ENCODE data around the gene GABARAP. TPM values are rescaled to one million over a fixed set of nuclear protein-coding genes. Genes with fewer than 3 reads are reported as not detected.
A peak's percentile ranks its signal among the peaks of the same experiment; 100 is the strongest.

The GABARAP gene
- total and polyA plus RNA-seq, 2 donors (not counting 1 experiment from before 2014, with no cell fraction given): 323 to 371 TPM

GRCh38 chr17:7237266-7237760 is 4.9 kb downstream of the GABARAP start:
- peak overlapping the region in 4 of 5 experiments; percentile 74 to 97 (median 80) for H3K4me3 ChIP-seq (ENCODE audit: control extremely low read depth in 1 of 5, extremely low read depth in 1 of 5, insufficient read depth in 1 of 5, low read depth in 2 of 5, low read length in 4 of 5)
- peaks cover 60% of the 10 kb centered on the region for H3K79me2 ChIP-seq (ENCODE audit: control insufficient read depth, insufficient read depth, low read length)
- Mint-ChIP-seq H3K9me3 (ENCODE audit: insufficient read depth) (no peaks in the 10 kb centered on the region), H3K4me3 (peak overlapping the region; percentile 86), H3K27me3 (no peaks in the 10 kb centered on the region), H3K4me1 (peaks cover 65% of the 10 kb centered on the region), H3K27ac (peak overlapping the region; percentile 83)
- no peak for TF ChIP-seq CTCF (IDR thresholded peaks at IDR 0.05)
- no peak for TF ChIP-seq EZH2 (IDR thresholded peaks at IDR 0.05; ENCODE audit: borderline replicate concordance, insufficient read depth, low read depth, low read length, poor library complexity, severe bottlenecking)
- ChIA-PET POLR2A (interaction anchor here (0.6 to 13.1 kb wide), 4 partner anchors 13 to 1659 kb away, joined by 3 to 157 read pairs (median 16); partner anchors contain the start of genes ACADVL, CTDNEP1, DLG4 and ELP5), CTCF (interaction anchor here (0.9 kb wide), 1 partner anchor 17 kb away, joined by 3 read pairs; no protein-coding TSS in a partner anchor)
- H3K4me1 ChIP-seq (ENCODE audit: control insufficient read depth in 2 of 2, insufficient read depth in 2 of 2, low read length in 2 of 2): peaks cover 50 to 60% of the 10 kb centered on the region in 2 donors
- H3K36me3 ChIP-seq (replicated peaks in 1 of 2; ENCODE audit: control extremely low read depth in 1 of 2, control insufficient read depth in 1 of 2, extremely low read depth in 1 of 2, insufficient read depth in 2 of 2, low read length in 1 of 2): peaks cover 0 to 25% of the 10 kb centered on the region in 2 experiments
- peak overlapping the region; percentile 94 for H3K9ac ChIP-seq (ENCODE audit: low read length)
- H3K4me2 ChIP-seq (replicated peaks; ENCODE audit: low read depth, low read length, poor library complexity, severe bottlenecking): peak overlapping the region; percentile 79
- intact Hi-C loops (cut with micrococcal nuclease): loop anchor here (5.0 kb wide), 1 partner anchor 325 kb away; the partner anchor contains the start of gene SENP3
- H3K27ac ChIP-seq (ENCODE audit: low read length in 2 of 2): peak overlapping the region; percentile 55 to 82
- DNase-seq: no peak
- no peaks in the 10 kb centered on the region for H3K27me3 ChIP-seq (replicated peaks in 1 of 4; ENCODE audit: control extremely low read depth in 1 of 4, control insufficient read depth in 3 of 4, insufficient read depth in 4 of 4, low read length in 3 of 4)
- peaks cover 26% of the 10 kb centered on the region for H4K20me1 ChIP-seq (ENCODE audit: control insufficient read depth, insufficient read depth, low read length, poor library complexity, severe bottlenecking)
- no peaks in the 10 kb centered on the region for H3K9me3 ChIP-seq (ENCODE audit: control extremely low read depth in 1 of 3, control insufficient read depth in 2 of 3, insufficient read depth in 1 of 3, low read length in 2 of 3)
- ATAC-seq (ENCODE audit: low read depth): no peak
- 29% methylated on average over 4 of the region's 6 CpGs for WGBS (ENCODE audit: insufficient coverage)
- no peak overlapping the region for H2AFZ ChIP-seq (ENCODE audit: insufficient read depth, low read depth, low read length, poor library complexity, severe bottlenecking)

GRCh38 chr17:7236808-7237207 is 5.4 kb downstream of the GABARAP start:
- peaks cover 66% of the 10 kb centered on the region for H3K4me1 Mint-ChIP-seq
- no peak overlapping the region for H3K4me3 ChIP-seq (ENCODE audit: control extremely low read depth in 1 of 5, extremely low read depth in 1 of 5, insufficient read depth in 1 of 5, low read depth in 2 of 5, low read length in 4 of 5)
- H3K27me3 ChIP-seq (replicated peaks in 1 of 4; ENCODE audit: control extremely low read depth in 1 of 4, control insufficient read depth in 3 of 4, insufficient read depth in 4 of 4, low read length in 3 of 4): no peaks in the 10 kb centered on the region
- intact Hi-C loops (cut with micrococcal nuclease): loop anchor here (5.0 kb wide), 1 partner anchor 325 kb away; the partner anchor contains the start of gene SENP3
- peak overlapping the region in 1 of 2 donors; percentile 82 for H3K27ac ChIP-seq (ENCODE audit: low read length in 2 of 2)
- no peak overlapping the region for H2AFZ ChIP-seq (ENCODE audit: insufficient read depth, low read depth, low read length, poor library complexity, severe bottlenecking)
- peak overlapping the region; percentile 83 for H3K27ac Mint-ChIP-seq
- peaks cover 0 to 25% of the 10 kb centered on the region in 2 experiments for H3K36me3 ChIP-seq (replicated peaks in 1 of 2; ENCODE audit: control extremely low read depth in 1 of 2, control insufficient read depth in 1 of 2, extremely low read depth in 1 of 2, insufficient read depth in 2 of 2, low read length in 1 of 2)
- H3K4me3 Mint-ChIP-seq: peak overlapping the region; percentile 86
- TF ChIP-seq CTCF (IDR thresholded peaks at IDR 0.05): no peak
- no peak for TF ChIP-seq EZH2 (IDR thresholded peaks at IDR 0.05; ENCODE audit: borderline replicate concordance, insufficient read depth, low read depth, low read length, poor library complexity, severe bottlenecking)
- H4K20me1 ChIP-seq (ENCODE audit: control insufficient read depth, insufficient read depth, low read length, poor library complexity, severe bottlenecking): peaks cover 27% of the 10 kb centered on the region
- ChIA-PET CTCF (interaction anchor here (0.7 to 1.1 kb wide), 3 partner anchors 16 to 637 kb away, joined by 3 read pairs; partner anchors contain the start of genes ACADVL and DLG4), POLR2A (interaction anchor here (0.6 to 13.1 kb wide), 3 partner anchors 14 to 225 kb away, joined by 3 to 157 read pairs (median 4); partner anchors contain the start of genes ACADVL and DLG4)
- no peaks in the 10 kb centered on the region for H3K9me3 Mint-ChIP-seq (ENCODE audit: insufficient read depth)
- no peaks in the 10 kb centered on the region for H3K9me3 ChIP-seq (ENCODE audit: control extremely low read depth in 1 of 3, control insufficient read depth in 2 of 3, insufficient read depth in 1 of 3, low read length in 2 of 3)
- DNase-seq (no peak), ATAC-seq (ENCODE audit: low read depth) (no peak)
- no peak overlapping the region for H3K4me2 ChIP-seq (replicated peaks; ENCODE audit: low read depth, low read length, poor library complexity, severe bottlenecking)
- no peak overlapping the region for H3K9ac ChIP-seq (ENCODE audit: low read length)
- no peaks in the 10 kb centered on the region for H3K27me3 Mint-ChIP-seq
- peaks cover 60% of the 10 kb centered on the region for H3K79me2 ChIP-seq (ENCODE audit: control insufficient read depth, insufficient read depth, low read length)
- peaks cover 52 to 64% of the 10 kb centered on the region in 2 donors for H3K4me1 ChIP-seq (ENCODE audit: control insufficient read depth in 2 of 2, insufficient read depth in 2 of 2, low read length in 2 of 2)
- 92% methylated on average over 6 of the region's 6 CpGs for WGBS (ENCODE audit: insufficient coverage)

Measured in B cell (primary cell).